SK-N-SH (cell line): ENCODE results near the gene PRKCQ. TPM values are rescaled to one million over a fixed set of nuclear protein-coding genes. Genes with fewer than 3 reads are reported as not detected.

Experiments
- CTCF ChIA-PET: fragments of 300-600, 350-600 bp; formaldehyde crosslinking; extraction: SDS; loops from one replicate; lab custom pipeline; 2021; lab: Yijun Ruan, JAX
- POLR2A ChIA-PET: fragments of 350-600 bp; sonication (Branson Sonifier 250); formaldehyde crosslinking; extraction: SDS; loops from one replicate; lab custom pipeline; 2020; ENCODE audit warnings: antibody characterized with exemption, inconsistent platforms; lab: Yijun Ruan, JAX
- DNase-seq: peaks from one replicate; pipeline ENCODE4 v3.0.0; 2012
- H2AFZ ChIP-seq: fragments of 200-600 bp; sonication (generic); 2 replicates; pipeline ENCODE4 v1.8.1; 2016; ENCODE audit warnings: antibody characterized with exemption, mild to moderate bottlenecking, low read depth
- H3F3A ChIP-seq: fragments of 200-600 bp; sonication (generic); replicated peaks from 2 replicates; pipeline ENCODE3; 2016; ENCODE audit warnings: antibody characterized with exemption, mild to moderate bottlenecking; ENCODE audit not compliant: insufficient read depth
- H3K27ac ChIP-seq, 2 experiments: fragments of 200-500 bp in 1 of 2; fragments of 200-600 bp in 1 of 2; sonication (Bioruptor generic) in 1 of 2; sonication (generic), shearing (Covaris generic) in 1 of 2; 2 replicates each; pipeline versions ENCODE4 v1.5.1 to v1.6.1; 2014 to 2016; ENCODE audit warnings: low read depth in 2 of 2, inconsistent platforms in 1 of 2, low read length in 1 of 2, mild to moderate bottlenecking in 1 of 2, mixed read lengths in 1 of 2
- H3K27me3 ChIP-seq: fragments of 200-600 bp; sonication (generic), shearing (Covaris generic); 2 replicates; pipeline ENCODE4 v1.6.1; 2016; ENCODE audit warnings: mixed run types; ENCODE audit not compliant: insufficient read depth
- H3K36me3 ChIP-seq, 2 experiments: fragments of 200-500 bp in 1 of 2; fragments of 200-600 bp in 1 of 2; sonication (Bioruptor generic) in 1 of 2; sonication (generic) in 1 of 2; replicated peaks in 1 of 2; 2 replicates each; pipeline versions ENCODE3 to v1.5.1; 2014 to 2016; ENCODE audit warnings: low read length in 1 of 2, mild to moderate bottlenecking in 1 of 2; ENCODE audit not compliant: insufficient read depth in 2 of 2, control insufficient read depth in 1 of 2
- H3K4me1 ChIP-seq, 2 experiments: fragments of 200-500 bp in 1 of 2; fragments of 200-600 bp in 1 of 2; sonication (Bioruptor generic) in 1 of 2; sonication (generic), shearing (Covaris generic) in 1 of 2; 2 replicates each; pipeline versions ENCODE4 v1.5.1 to v1.6.1; 2014 to 2016; ENCODE audit warnings: low read depth in 1 of 2, low read length in 1 of 2, mixed run types in 1 of 2; ENCODE audit not compliant: insufficient read depth in 2 of 2, control insufficient read depth in 1 of 2
- H3K4me2 ChIP-seq: fragments of 200-600 bp; sonication (generic), shearing (Covaris generic); 2 replicates; pipeline ENCODE4 v1.6.1; 2017; ENCODE audit warnings: mixed run types
- H3K4me3 ChIP-seq, 2 experiments: fragments of 200-500 bp in 1 of 2; fragments of 200-600 bp in 1 of 2; sonication (Bioruptor generic) in 1 of 2; sonication (generic), shearing (Covaris generic) in 1 of 2; 2 replicates each; pipeline versions ENCODE4 v1.5.1 to v1.8.1; 2014 to 2016; ENCODE audit warnings: low read depth in 2 of 2, inconsistent platforms in 1 of 2, low read length in 1 of 2, mild to moderate bottlenecking in 1 of 2, mixed read lengths in 1 of 2, moderate library complexity in 1 of 2
- H3K79me2 ChIP-seq: fragments of 200-600 bp; sonication (generic); 2 replicates; pipeline ENCODE4 v1.8.1; 2017; ENCODE audit warnings: mild to moderate bottlenecking; ENCODE audit not compliant: insufficient read depth
- H3K9ac ChIP-seq: fragments of 200-600 bp; sonication (generic); 2 replicates; pipeline ENCODE4 v1.6.1; 2017; ENCODE audit warnings: mixed run types
- H3K9me2 ChIP-seq: fragments of 200-600 bp; sonication (generic); 2 replicates; pipeline ENCODE4 v1.6.1; 2017; ENCODE audit warnings: mixed run types
- H3K9me3 ChIP-seq: fragments of 200-600 bp; sonication (generic); 2 replicates; pipeline ENCODE4 v1.6.1; 2017; ENCODE audit warnings: mixed run types, mild to moderate bottlenecking, moderate library complexity
- H4K20me1 ChIP-seq: fragments of 200-600 bp; sonication (generic); 2 replicates; pipeline ENCODE4 v1.6.1; 2017; ENCODE audit warnings: mild to moderate bottlenecking, mixed run types; ENCODE audit not compliant: insufficient read depth
- CHD2 ChIP-seq: fragments of 150-350 bp; IDR thresholded peaks from 2 replicates; pipeline ENCODE4 v1.6.1; 2018; ENCODE audit warnings: low read length; ENCODE audit not compliant: partially characterized antibody
- ELF1 ChIP-seq: IDR thresholded peaks from 2 replicates; pipeline ENCODE4 v1.4.0; 2012
- FOSL2 ChIP-seq: IDR thresholded peaks from 2 replicates; pipeline ENCODE4 v1.4.0; 2012; ENCODE audit warnings: low read depth, mild to moderate bottlenecking, moderate library complexity, borderline replicate concordance
- FOXM1 ChIP-seq: IDR thresholded peaks from 2 replicates; pipeline ENCODE4 v1.4.0; 2012; ENCODE audit warnings: low read depth, mild to moderate bottlenecking
- GABPA ChIP-seq: IDR thresholded peaks from 2 replicates; pipeline ENCODE4 v1.4.0; 2012; ENCODE audit warnings: low read depth, mild to moderate bottlenecking
- GATA2 ChIP-seq: sonication (generic); formaldehyde crosslinking; IDR thresholded peaks from 2 replicates; pipeline ENCODE4 v1.5.0; 2020; ENCODE audit warnings: mild to moderate bottlenecking, missing genetic modification reagents
- JUND ChIP-seq: IDR thresholded peaks from 2 replicates; pipeline ENCODE4 v1.4.0; 2012
- MEF2A ChIP-seq: IDR thresholded peaks from 2 replicates; pipeline ENCODE4 v1.4.0; 2012; ENCODE audit warnings: low read depth, borderline replicate concordance
- NFIC ChIP-seq: IDR thresholded peaks from 2 replicates; pipeline ENCODE4 v1.4.0; 2012; ENCODE audit warnings: borderline replicate concordance
- NRF1 ChIP-seq: IDR thresholded peaks from 2 replicates; pipeline ENCODE4 v1.6.1; 2012; ENCODE audit warnings: low read depth, mild to moderate bottlenecking, low read length
- POLR2AphosphoS5 ChIP-seq: IDR thresholded peaks from 2 replicates; pipeline ENCODE4 v1.6.1; 2012; ENCODE audit warnings: low read depth, low read length
- REST ChIP-seq: IDR thresholded peaks from 2 replicates; pipeline ENCODE4 v1.6.1; 2012; ENCODE audit warnings: mild to moderate bottlenecking, low read depth, low read length, moderate library complexity
- SMC3 ChIP-seq: IDR thresholded peaks from 2 replicates; pipeline ENCODE4 v1.6.1; 2012; ENCODE audit warnings: low read depth, low read length, improper control_type of control experiment
- TAF1 ChIP-seq: IDR thresholded peaks from 2 replicates; pipeline ENCODE4 v1.6.1; 2012; ENCODE audit warnings: low read depth, mild to moderate bottlenecking, low read length, moderate library complexity, borderline replicate concordance
- TEAD4 ChIP-seq: IDR thresholded peaks from 2 replicates; pipeline ENCODE4 v1.4.0; 2012; ENCODE audit warnings: mild to moderate bottlenecking, borderline replicate concordance; ENCODE audit not compliant: insufficient read depth
- WGBS: methylation state at CpG from one replicate; pipeline ENCODE4 v1.1.6; 2017; ENCODE audit warnings: low lambda C conversion rate; 5-methylcytosine and 5-hydroxymethylcytosine counted together
- polyA plus RNA-seq, 3 experiments: library from polyadenylated mRNA; depleted of rRNA; stranded (reverse); fragments of >200 nt; gene quantifications; 2 replicates each; pipeline ENCODE4 v1.2.3, GENCODE V29; 2012
- TF ChIP-seq, protein P1 (sequence below): IDR thresholded peaks from 2 replicates; pipeline ENCODE4 v1.4.0; 2012; ENCODE audit warnings: low read depth, borderline replicate concordance
- TF ChIP-seq, protein P2 (sequence below): IDR thresholded peaks from 2 replicates; pipeline ENCODE4 v1.4.0; 2012; ENCODE audit warnings: low read depth
- TF ChIP-seq, protein P3 (sequence below): fragments of 150-350 bp; IDR thresholded peaks from 2 replicates; pipeline ENCODE4 v1.6.1; 2016; ENCODE audit warnings: mild to moderate bottlenecking, low read depth, low read length

Gene PRKCQ
- polyA plus RNA-seq, 1 of the 3 experiments (the other 2 are of a cell fraction), result 0.18 TPM

DNA sequence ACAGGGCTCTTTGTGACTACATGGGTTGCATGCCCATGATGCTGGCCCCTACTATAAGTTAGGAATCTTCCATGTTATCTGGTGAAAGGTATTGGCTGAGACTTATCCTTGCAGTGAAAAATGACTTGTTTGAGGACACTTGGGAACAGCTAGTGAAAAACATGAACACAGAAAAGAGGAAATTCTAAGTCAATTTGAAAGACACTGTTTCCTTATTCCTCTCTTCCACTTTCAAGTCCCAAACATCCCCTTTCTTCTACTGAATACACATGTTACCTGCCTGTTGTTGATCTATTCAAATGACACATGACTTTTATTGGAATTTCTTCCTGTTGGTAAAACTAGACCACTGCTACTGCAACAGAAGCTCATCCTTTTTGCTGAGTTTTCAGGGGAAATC, 29.5 kb upstream of the PRKCQ start:
- ChIA-PET CTCF (no interaction called here), POLR2A (no interaction called here)
- Histone ChIP-seq H3F3A (no peaks in the 10 kb centered on the region), H3K4me3 (no peak overlapping the region), H3K9ac (no peak overlapping the region), H3K9me2 (no peaks in the 10 kb centered on the region), H4K20me1 (no peaks in the 10 kb centered on the region), H3K36me3 (no peaks in the 10 kb centered on the region), H2AFZ (no peak overlapping the region), H3K79me2 (no peaks in the 10 kb centered on the region), H3K9me3 (no peaks in the 10 kb centered on the region), H3K27ac (no peak overlapping the region), H3K4me2 (no peak overlapping the region), H3K4me1 (no peaks in the 10 kb centered on the region), H3K27me3 (no peaks in the 10 kb centered on the region)
- no peak for TF ChIP-seq SMC3
- TF ChIP-seq FOSL2, result no peak
- TF ChIP-seq GABPA, result no peak
- DNase-seq, result no peak

DNA sequence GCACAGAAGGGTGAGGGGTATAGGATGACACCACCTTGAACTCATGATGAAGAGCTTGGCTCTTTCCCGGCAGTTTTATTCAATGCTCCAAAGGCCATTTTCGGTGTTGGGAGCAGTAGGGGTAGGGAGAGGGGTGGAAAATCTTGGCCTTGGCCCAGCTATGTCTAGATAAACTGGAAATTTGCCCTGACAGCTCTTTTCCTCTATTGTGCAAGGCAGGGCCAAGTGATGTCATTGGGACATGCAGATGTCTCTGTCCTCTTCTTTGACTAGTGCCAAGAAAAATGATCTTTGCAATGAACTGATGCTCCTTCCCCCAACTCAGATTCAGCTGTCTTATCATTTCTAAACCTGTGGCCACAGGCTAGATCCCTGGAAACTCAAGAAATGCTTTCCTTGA, 27.7 kb upstream of the PRKCQ start:
- Histone ChIP-seq H3K9me2 (no peaks in the 10 kb centered on the region), H4K20me1 (no peaks in the 10 kb centered on the region), H3K79me2 (no peaks in the 10 kb centered on the region), H2AFZ (no peak overlapping the region), H3K9me3 (no peaks in the 10 kb centered on the region), H3K4me3 (no peak overlapping the region), H3K27me3 (no peaks in the 10 kb centered on the region), H3K36me3 (no peaks in the 10 kb centered on the region), H3K9ac (no peak overlapping the region), H3K4me2 (no peak overlapping the region), H3K4me1 (no peaks in the 10 kb centered on the region), H3K27ac (no peak overlapping the region), H3F3A (no peaks in the 10 kb centered on the region)
- POLR2A ChIA-PET, result no interaction called here
- CTCF ChIA-PET, result no interaction called here
- WGBS, result 16% methylated on average over 2 of the region's 2 CpGs
- no peak for DNase-seq
- TF ChIP-seq NFIC, result no peak
- TF ChIP-seq, protein P1, sequence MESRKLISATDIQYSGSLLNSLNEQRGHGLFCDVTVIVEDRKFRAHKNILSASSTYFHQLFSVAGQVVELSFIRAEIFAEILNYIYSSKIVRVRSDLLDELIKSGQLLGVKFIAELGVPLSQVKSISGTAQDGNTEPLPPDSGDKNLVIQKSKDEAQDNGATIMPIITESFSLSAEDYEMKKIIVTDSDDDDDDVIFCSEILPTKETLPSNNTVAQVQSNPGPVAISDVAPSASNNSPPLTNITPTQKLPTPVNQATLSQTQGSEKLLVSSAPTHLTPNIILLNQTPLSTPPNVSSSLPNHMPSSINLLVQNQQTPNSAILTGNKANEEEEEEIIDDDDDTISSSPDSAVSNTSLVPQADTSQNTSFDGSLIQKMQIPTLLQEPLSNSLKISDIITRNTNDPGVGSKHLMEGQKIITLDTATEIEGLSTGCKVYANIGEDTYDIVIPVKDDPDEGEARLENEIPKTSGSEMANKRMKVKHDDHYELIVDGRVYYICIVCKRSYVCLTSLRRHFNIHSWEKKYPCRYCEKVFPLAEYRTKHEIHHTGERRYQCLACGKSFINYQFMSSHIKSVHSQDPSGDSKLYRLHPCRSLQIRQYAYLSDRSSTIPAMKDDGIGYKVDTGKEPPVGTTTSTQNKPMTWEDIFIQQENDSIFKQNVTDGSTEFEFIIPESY, result no peak
- TF ChIP-seq GATA2 (CRISPR knock-in tag), result no peak
- TF ChIP-seq CHD2, result no peak
- no peak for TF ChIP-seq NRF1
- TF ChIP-seq POLR2AphosphoS5, result no peak
- no peak for TF ChIP-seq ELF1
- no peak for TF ChIP-seq MEF2A
- TF ChIP-seq TAF1, result no peak
- no peak for TF ChIP-seq JUND
- TF ChIP-seq, protein P2, sequence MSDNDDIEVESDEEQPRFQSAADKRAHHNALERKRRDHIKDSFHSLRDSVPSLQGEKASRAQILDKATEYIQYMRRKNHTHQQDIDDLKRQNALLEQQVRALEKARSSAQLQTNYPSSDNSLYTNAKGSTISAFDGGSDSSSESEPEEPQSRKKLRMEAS, result no peak
- TF ChIP-seq REST, result no peak
- TF ChIP-seq FOXM1, result no peak
- no peak for TF ChIP-seq TEAD4
- no peak for TF ChIP-seq FOSL2
- TF ChIP-seq, protein P3, sequence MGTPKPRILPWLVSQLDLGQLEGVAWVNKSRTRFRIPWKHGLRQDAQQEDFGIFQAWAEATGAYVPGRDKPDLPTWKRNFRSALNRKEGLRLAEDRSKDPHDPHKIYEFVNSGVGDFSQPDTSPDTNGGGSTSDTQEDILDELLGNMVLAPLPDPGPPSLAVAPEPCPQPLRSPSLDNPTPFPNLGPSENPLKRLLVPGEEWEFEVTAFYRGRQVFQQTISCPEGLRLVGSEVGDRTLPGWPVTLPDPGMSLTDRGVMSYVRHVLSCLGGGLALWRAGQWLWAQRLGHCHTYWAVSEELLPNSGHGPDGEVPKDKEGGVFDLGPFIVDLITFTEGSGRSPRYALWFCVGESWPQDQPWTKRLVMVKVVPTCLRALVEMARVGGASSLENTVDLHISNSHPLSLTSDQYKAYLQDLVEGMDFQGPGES, result no peak
